ENCODE data around the gene TECTB. TPM values are rescaled to one million over a fixed set of nuclear protein-coding genes. Genes with fewer than 3 reads are reported as not detected.

TECTB gene
- total RNA-seq, 2 donors from 2014 or later: not detected

- H3K27me3 ChIP-seq: no peaks in the 10 kb centered on the region
- H3K9me3 ChIP-seq: no peaks in the 10 kb centered on the region
- no peak overlapping the region for H3K27ac ChIP-seq
- H3K4me3 ChIP-seq: no peak overlapping the region
- no peaks in the 10 kb centered on the region for H3K36me3 ChIP-seq
- TF ChIP-seq CTCF (IDR thresholded peaks at IDR 0.05): no peak
- H3K4me1 ChIP-seq: no peaks in the 10 kb centered on the region
- DNase-seq (ENCODE audit: low spot score): peak; percentile 43
These were observed 60.0 kb downstream of the TECTB start for GRCh38 chr10:112343056-112343806.

GRCh38 chr10:112344261-112344660 lies 61.1 kb downstream of the TECTB start:
- Histone ChIP-seq H3K36me3 (no peaks in the 10 kb centered on the region), H3K27ac (no peak overlapping the region), H3K9me3 (no peaks in the 10 kb centered on the region), H3K4me1 (no peaks in the 10 kb centered on the region), H3K27me3 (no peaks in the 10 kb centered on the region), H3K4me3 (no peak overlapping the region)
- TF ChIP-seq CTCF (IDR thresholded peaks at IDR 0.05): peak in 1 of 2 donors; percentile 24
- DNase-seq (ENCODE audit: low spot score): peak; percentile 23

GRCh38 chr10:112345202-112345601 lies 62.0 kb downstream of the TECTB start:
- TF ChIP-seq CTCF (IDR thresholded peaks at IDR 0.05): no peak

GRCh38 chr10:112345743-112346142 lies 62.5 kb downstream of the TECTB start:
- no peak for TF ChIP-seq CTCF (IDR thresholded peaks at IDR 0.05)
- no peak overlapping the region for H3K4me3 ChIP-seq
- no peak overlapping the region for H3K27ac ChIP-seq

More at GRCh38 chr10:112345202-112345601, 62.0 kb downstream of the TECTB start:
- no peaks in the 10 kb centered on the region for H3K36me3 ChIP-seq
- no peak for DNase-seq (ENCODE audit: low spot score)
- H3K27me3 ChIP-seq: no peaks in the 10 kb centered on the region
- no peak overlapping the region for H3K4me3 ChIP-seq
- no peaks in the 10 kb centered on the region for H3K9me3 ChIP-seq
- H3K27ac ChIP-seq: no peak overlapping the region
- H3K4me1 ChIP-seq: no peaks in the 10 kb centered on the region

GRCh38 chr10:112346774-112347173 lies 63.6 kb downstream of the TECTB start:
- H3K27me3 ChIP-seq: no peaks in the 10 kb centered on the region
- H3K4me1 ChIP-seq: peaks cover 0 to 2% of the 10 kb centered on the region in 2 donors
- no peak overlapping the region for H3K4me3 ChIP-seq
- DNase-seq (ENCODE audit: low spot score): no peak
- no peak overlapping the region for H3K27ac ChIP-seq
- H3K36me3 ChIP-seq: no peaks in the 10 kb centered on the region
- TF ChIP-seq CTCF (IDR thresholded peaks at IDR 0.05): no peak
- H3K9me3 ChIP-seq: no peaks in the 10 kb centered on the region

More at GRCh38 chr10:112345743-112346142, 62.5 kb downstream of the TECTB start:
- Histone ChIP-seq H3K4me1 (no peaks in the 10 kb centered on the region), H3K27me3 (no peaks in the 10 kb centered on the region), H3K36me3 (no peaks in the 10 kb centered on the region), H3K9me3 (no peaks in the 10 kb centered on the region)
- peak; percentile 21 for DNase-seq (ENCODE audit: low spot score)

Measured in right atrium auricular region (tissue), 2 donors.